IMR-90 (cell line): ENCODE measurements around the gene VTCN1. TPM values are rescaled to one million over a fixed set of nuclear protein-coding genes. Genes with fewer than 3 reads are reported as not detected.

ENCODE experiments used
- ATAC-seq: fragments of 200-7000 bp; cut with Tn5 transposase; 2 replicates; pipeline ENCODE4 v1.9.1; 2020; ENCODE audit warnings: low read depth, mild to moderate bottlenecking, moderate library complexity
- BruUV-seq: library from RNA; stranded (reverse); fragments of 400-500 nt; replicated peaks from 2 replicates; lab custom pipeline; 2021; lab: Mats Ljungman, UMichigan
- CTCF ChIA-PET: fragments of 300-600 bp; formaldehyde crosslinking; extraction: SDS; loops from one replicate; lab custom pipeline; 2021; ENCODE audit warnings: antibody characterized with exemption; lab: Yijun Ruan, JAX
- POLR2A ChIA-PET: fragments of 300-600 bp; sonication (Branson Sonifier 250); formaldehyde crosslinking; loops from one replicate; lab custom pipeline; 2022; ENCODE audit warnings: antibody characterized with exemption; ENCODE audit not compliant: unreplicated experiment; lab: Charles Lee
- DNase-seq: peaks from one replicate; pipeline ENCODE4 v3.0.0; 2013
- H2AFZ ChIP-seq: replicated peaks from 2 replicates; pipeline ENCODE3; 2013; ENCODE audit warnings: low read length, mild to moderate bottlenecking; ENCODE audit not compliant: poor library complexity
- H2AK5ac ChIP-seq: 2 replicates; pipeline ENCODE4 v1.6.1; 2013; ENCODE audit warnings: low read depth, low read length, inconsistent platforms
- H2AK9ac ChIP-seq: replicated peaks from 2 replicates; pipeline ENCODE3; 2013; ENCODE audit warnings: mild to moderate bottlenecking, low read depth, low read length, moderate library complexity; ENCODE audit not compliant: poor library complexity
- H2BK120ac ChIP-seq: 2 replicates; pipeline ENCODE4 v1.6.1; 2013; ENCODE audit warnings: low read depth, low read length, inconsistent platforms
- H2BK15ac ChIP-seq: 3 replicates; pipeline ENCODE4 v1.6.1; 2013; ENCODE audit warnings: low read depth, low read length, inconsistent platforms
- H2BK20ac ChIP-seq: 2 replicates; pipeline ENCODE4 v1.6.1; 2013; ENCODE audit warnings: low read depth, mild to moderate bottlenecking, inconsistent platforms, low read length, moderate library complexity
- H2BK5ac ChIP-seq: 2 replicates; pipeline ENCODE4 v1.6.1; 2013; ENCODE audit warnings: mild to moderate bottlenecking, low read depth, low read length, inconsistent platforms; ENCODE audit not compliant: poor library complexity, severe bottlenecking
- H3K14ac ChIP-seq: replicated peaks from 2 replicates; pipeline ENCODE4 v1.6.1; 2013; ENCODE audit warnings: low read depth, low read length, inconsistent platforms
- H3K18ac ChIP-seq: 2 replicates; pipeline ENCODE4 v1.6.1; 2013; ENCODE audit warnings: low read depth, low read length, control low read depth
- H3K23ac ChIP-seq: 2 replicates; pipeline ENCODE4 v1.6.1; 2013; ENCODE audit warnings: low read depth, low read length, inconsistent platforms
- H3K27ac ChIP-seq: 2 replicates; pipeline ENCODE4 v1.5.1; 2013; ENCODE audit warnings: mild to moderate bottlenecking, control low read depth, low read length; ENCODE audit not compliant: insufficient read depth
- H3K27me3 ChIP-seq: 2 replicates; pipeline ENCODE4 v1.6.1; 2013; ENCODE audit warnings: low read length; ENCODE audit not compliant: control insufficient read depth, insufficient read depth
- H3K36me3 ChIP-seq: 2 replicates; pipeline ENCODE4 v1.6.1; 2013; ENCODE audit warnings: low read length, mixed read lengths; ENCODE audit not compliant: control insufficient read depth, insufficient read depth
- H3K4ac ChIP-seq: 2 replicates; pipeline ENCODE4 v1.6.1; 2013; ENCODE audit warnings: low read depth, low read length, inconsistent platforms
- H3K4me1 ChIP-seq: 2 replicates; pipeline ENCODE4 v1.6.1; 2013; ENCODE audit warnings: low read length, mixed read lengths; ENCODE audit not compliant: control insufficient read depth, insufficient read depth
- H3K4me2 ChIP-seq: 2 replicates; pipeline ENCODE4 v1.6.1; 2013; ENCODE audit warnings: low read depth, mild to moderate bottlenecking, control low read depth, low read length, moderate library complexity
- H3K4me3 ChIP-seq: 2 replicates; pipeline ENCODE4 v1.5.1; 2013; ENCODE audit warnings: low read depth, mild to moderate bottlenecking, control low read depth, low read length, moderate library complexity; ENCODE audit not compliant: insufficient read depth
- H3K56ac ChIP-seq: 2 replicates; pipeline ENCODE4 v1.6.1; 2013; ENCODE audit warnings: low read length, inconsistent platforms; ENCODE audit not compliant: insufficient read depth; ENCODE audit errors: extremely low read depth
- H3K79me1 ChIP-seq, 2 experiments: 2 replicates each; pipeline ENCODE4 v1.6.1; 2013; ENCODE audit warnings: low read length in 2 of 2, inconsistent platforms in 1 of 2, low read depth in 1 of 2
- H3K9ac ChIP-seq: 2 replicates; pipeline ENCODE4 v1.6.1; 2013; ENCODE audit warnings: low read depth, low read length, control low read depth
- H3K9me1 ChIP-seq: 2 replicates; pipeline ENCODE4 v1.6.1; 2013; ENCODE audit warnings: low read length, inconsistent platforms; ENCODE audit not compliant: insufficient read depth
- H3K9me3 ChIP-seq: 2 replicates; pipeline ENCODE4 v1.6.1; 2013; ENCODE audit warnings: low read length; ENCODE audit not compliant: control insufficient read depth, insufficient read depth
- H4K20me1 ChIP-seq: 2 replicates; pipeline ENCODE4 v1.6.1; 2013; ENCODE audit warnings: low read length, inconsistent platforms; ENCODE audit not compliant: insufficient read depth
- H4K5ac ChIP-seq: 2 replicates; pipeline ENCODE4 v1.6.1; 2013; ENCODE audit warnings: mild to moderate bottlenecking, low read depth, low read length, control low read depth
- H4K8ac ChIP-seq, 2 experiments: 2 replicates each; pipeline ENCODE4 v1.6.1; 2013; ENCODE audit warnings: low read depth in 2 of 2, low read length in 2 of 2, control low read depth in 1 of 2, inconsistent platforms in 1 of 2
- H4K91ac ChIP-seq: 2 replicates; pipeline ENCODE4 v1.6.1; 2013; ENCODE audit warnings: low read depth, low read length, inconsistent platforms; ENCODE audit not compliant: insufficient read depth
- BHLHE40 ChIP-seq: fragments of 150-350 bp; IDR thresholded peaks from 2 replicates; pipeline ENCODE4 v1.6.1; 2016; ENCODE audit warnings: mild to moderate bottlenecking, low read depth, low read length
- CEBPB ChIP-seq: IDR thresholded peaks from 2 replicates; pipeline ENCODE4 v1.6.1; 2012; ENCODE audit warnings: low read depth, low read length, improper control_type of control experiment
- FOS ChIP-seq: fragments of 150-350 bp; IDR thresholded peaks from 2 replicates; pipeline ENCODE4 v1.6.1; 2016; ENCODE audit warnings: low read depth, low read length
- MAZ ChIP-seq: IDR thresholded peaks from 2 replicates; pipeline ENCODE4 v1.6.1; 2012; ENCODE audit warnings: low read depth, mild to moderate bottlenecking, low read length, improper control_type of control experiment, moderate library complexity, borderline replicate concordance
- MXI1 ChIP-seq: IDR thresholded peaks from 2 replicates; pipeline ENCODE4 v1.6.1; 2012; ENCODE audit warnings: low read depth, mild to moderate bottlenecking, low read length, moderate library complexity, borderline replicate concordance
- WGBS, 2 experiments: methylation state at CpG; one replicate each; pipeline versions ENCODE4 v1.1.5 to v1.1.7; 2013; ENCODE audit warnings: missing lambda C conversion rate in 2 of 2; ENCODE audit not compliant: insufficient read length in 1 of 2; ENCODE audit errors: extremely low coverage in 2 of 2; 5-methylcytosine and 5-hydroxymethylcytosine counted together
- dilution Hi-C: fragments of 300-500 bp; cut with HindIII; formaldehyde crosslinking; loops from one replicate; pipeline ENCODE4 v1.14.3; 2018; ENCODE audit warnings: low sequenced_read_pairs; ENCODE audit not compliant: unreplicated experiment
- in situ Hi-C: fragments of 300-500 bp; cut with MboI; formaldehyde crosslinking; loops from 3 replicates; pipeline ENCODE4 v1.14.3; 2019; ENCODE audit warnings: low sequenced_read_pairs, inconsistent platforms, mixed read lengths
- intact Hi-C: fragments of 100-400 bp; cut with micrococcal nuclease; formaldehyde crosslinking; loops from 2 replicates; pipeline ENCODE4 v1.10.0; 2022
- polyA plus RNA-seq, 3 experiments: library from polyadenylated mRNA; depleted of rRNA; stranded (reverse); fragments of >200 nt; gene quantifications; 2 replicates each; pipeline ENCODE4 v1.2.3, GENCODE V29; 2012; ENCODE audit warnings: low replicate concordance in 1 of 3
- total RNA-seq: library from RNA; depleted of rRNA; stranded (reverse); fragments of >200 nt; gene quantifications from 2 replicates; pipeline ENCODE4 v1.2.3, GENCODE V29; 2012

The VTCN1 gene
- total and polyA plus RNA-seq, 2 of the 4 experiments (the other 2 are of a cell fraction) = not detected

DNA sequence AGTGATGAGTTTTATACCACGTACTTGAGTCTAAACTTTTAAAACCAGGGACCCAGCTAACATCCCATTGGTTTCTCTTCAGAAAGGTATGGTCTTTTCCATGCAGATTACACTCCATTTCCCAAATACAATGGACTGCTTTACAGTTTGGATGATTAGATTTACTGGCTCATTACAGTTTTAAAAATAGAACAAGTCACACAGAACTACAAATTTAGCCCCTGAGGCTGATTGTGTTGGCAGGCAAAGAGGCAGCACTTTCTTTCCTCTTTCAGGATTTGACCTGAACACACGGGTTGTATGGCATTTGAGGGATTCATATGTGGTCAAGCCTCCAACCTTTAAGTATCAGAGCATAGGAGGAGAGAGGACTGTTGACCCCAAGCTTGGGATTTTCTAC lies 21.8 kb upstream of the VTCN1 start:
- no peak overlapping the region for H2AFZ ChIP-seq
- H3K9me1 ChIP-seq = no peaks in the 10 kb centered on the region
- H2AK9ac ChIP-seq = no peak overlapping the region
- H3K4me1 ChIP-seq = no peaks in the 10 kb centered on the region; the same call in 1 of the 2 replicates
- TF ChIP-seq CEBPB (no peak), MAZ (no peak), MXI1 (no peak), BHLHE40 (no peak), FOS (no peak)
- in situ Hi-C loops = no loop called here
- peaks cover 4% of the 10 kb centered on the region for H3K27me3 ChIP-seq
- H3K4me2 ChIP-seq = no peak overlapping the region
- no peaks in the 10 kb centered on the region for H3K9me3 ChIP-seq
- H4K5ac ChIP-seq = no peak overlapping the region
- DNase-seq (no peak), ATAC-seq (no peak)
- H3K18ac ChIP-seq = no peak overlapping the region
- H4K91ac ChIP-seq = no peak overlapping the region
- no peak overlapping the region for H2BK120ac ChIP-seq
- dilution Hi-C loops = no loop called here
- no TSS peak for BruUV-seq
- no peaks in the 10 kb centered on the region for H3K36me3 ChIP-seq
- H3K79me1 ChIP-seq = no peaks in the 10 kb centered on the region
- intact Hi-C loops = no loop called here
- H3K56ac ChIP-seq = no peak overlapping the region
- no peak overlapping the region for H3K4me3 ChIP-seq
- H3K14ac ChIP-seq = no peak overlapping the region
- POLR2A ChIA-PET = interaction anchor here (0.6 kb wide), 1 partner anchor 572 kb away, joined by 4 read pairs; no protein-coding TSS in a partner anchor
- no peak overlapping the region for H3K4ac ChIP-seq
- H4K8ac ChIP-seq = no peak overlapping the region
- no peak overlapping the region for H3K9ac ChIP-seq
- no peak overlapping the region for H2BK5ac ChIP-seq
- no peak overlapping the region for H2AK5ac ChIP-seq
- H2BK20ac ChIP-seq = no peak overlapping the region
- no peaks in the 10 kb centered on the region for H4K20me1 ChIP-seq
- no peak overlapping the region for H3K27ac ChIP-seq
- no CpG with 5 or more reads among the region's 2 CpGs for WGBS, 2 experiments
- no peak overlapping the region for H2BK15ac ChIP-seq
- H3K23ac ChIP-seq = no peak overlapping the region
- CTCF ChIA-PET = no interaction called here
